ENCODE measurements around the gene IL1A.

- no peak for TF ChIP-seq CAMTA2 (CRISPR knock-in tag; conservative IDR thresholded peaks at IDR 0.05)
- no peak for TF ChIP-seq ATF1 (CRISPR knock-in tag; IDR thresholded peaks at IDR 0.05)
- no peak for TF ChIP-seq ATF1 (tag; IDR thresholded peaks at IDR 0.05)
- TF ChIP-seq ZSCAN32 (CRISPR knock-in tag; IDR thresholded peaks at IDR 0.05): no peak
- no peak for TF ChIP-seq ZKSCAN8 (CRISPR knock-in tag; IDR thresholded peaks at IDR 0.05)
- no peak for TF ChIP-seq GABPB2 (CRISPR knock-in tag; conservative IDR thresholded peaks at IDR 0.05)
- TF ChIP-seq KDM2B (CRISPR knock-in tag; IDR thresholded peaks at IDR 0.05): no peak
- TF ChIP-seq TAF1 (IDR thresholded peaks at IDR 0.05; ENCODE audit: control insufficient read depth, extremely low read depth, insufficient read depth, low read length, severe bottlenecking): no peak
- TF ChIP-seq SRSF9 (IDR thresholded peaks at IDR 0.05; ENCODE audit: borderline replicate concordance, low read depth, low read length): no peak
- TF ChIP-seq, protein P1, sequence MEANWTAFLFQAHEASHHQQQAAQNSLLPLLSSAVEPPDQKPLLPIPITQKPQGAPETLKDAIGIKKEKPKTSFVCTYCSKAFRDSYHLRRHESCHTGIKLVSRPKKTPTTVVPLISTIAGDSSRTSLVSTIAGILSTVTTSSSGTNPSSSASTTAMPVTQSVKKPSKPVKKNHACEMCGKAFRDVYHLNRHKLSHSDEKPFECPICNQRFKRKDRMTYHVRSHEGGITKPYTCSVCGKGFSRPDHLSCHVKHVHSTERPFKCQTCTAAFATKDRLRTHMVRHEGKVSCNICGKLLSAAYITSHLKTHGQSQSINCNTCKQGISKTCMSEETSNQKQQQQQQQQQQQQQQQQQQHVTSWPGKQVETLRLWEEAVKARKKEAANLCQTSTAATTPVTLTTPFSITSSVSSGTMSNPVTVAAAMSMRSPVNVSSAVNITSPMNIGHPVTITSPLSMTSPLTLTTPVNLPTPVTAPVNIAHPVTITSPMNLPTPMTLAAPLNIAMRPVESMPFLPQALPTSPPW (CRISPR knock-in tag; IDR thresholded peaks at IDR 0.05): no peak
- TF ChIP-seq ZNF589 (CRISPR knock-in tag; IDR thresholded peaks at IDR 0.05; ENCODE audit: low read depth): no peak
Observed at GRCh38 chr2:112773556-112773955, 10.7 kb downstream of the IL1A start.

Measured in K562 (cell line).